HG03196 (cell line): Measurements from ENCODE around the gene TRPV6.

Source experiments
- ATAC-seq: cut with Tn5 transposase; IDR thresholded peaks from one replicate; pipeline ENCODE4 v1.9.1; 2021; ENCODE audit not compliant: unreplicated experiment

TRPV6 gene

DNA sequence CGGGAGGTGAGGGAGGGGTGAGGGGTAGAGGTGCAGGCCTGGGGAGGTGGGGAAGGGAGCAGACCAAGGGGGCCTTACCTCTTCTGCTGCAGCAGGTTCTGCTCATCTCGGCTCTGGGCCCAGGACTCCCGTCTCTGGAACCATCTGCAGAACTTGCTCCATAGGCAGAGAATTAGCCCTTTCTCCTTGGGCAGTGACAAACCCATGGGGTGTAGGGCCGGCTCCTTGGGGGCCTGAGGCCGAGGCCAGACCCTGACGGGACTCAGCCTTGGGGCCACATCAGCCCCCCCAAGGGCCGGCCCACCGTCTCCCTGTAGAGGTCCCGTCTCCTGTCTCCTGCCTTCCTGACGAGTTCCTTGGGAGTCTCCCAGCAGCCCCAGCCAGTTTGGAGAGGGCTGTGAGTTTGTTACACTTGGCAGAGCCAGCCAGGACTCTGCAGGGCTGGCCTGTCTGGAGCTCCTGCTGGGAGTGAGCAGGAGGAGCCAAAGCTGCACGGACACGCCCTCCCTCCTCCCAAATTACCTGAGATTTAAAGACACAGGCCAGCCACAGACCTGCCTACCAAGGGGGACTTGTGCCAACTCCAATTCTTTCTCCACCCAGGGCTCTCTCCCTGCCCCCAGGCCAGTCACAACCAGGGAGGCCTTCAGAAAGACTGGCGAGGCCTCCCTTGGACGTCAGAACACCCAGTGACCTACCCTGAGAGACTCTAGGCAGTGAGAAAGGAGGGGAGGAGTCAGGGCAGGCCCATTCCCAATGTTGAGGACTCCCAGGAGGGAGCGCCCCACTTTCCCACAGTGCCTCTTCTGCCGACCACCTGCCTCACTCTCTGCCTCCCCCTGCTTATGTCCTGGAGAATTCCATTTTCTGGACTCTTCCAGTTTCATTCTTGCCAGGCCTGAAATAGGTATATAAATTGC is at the start of gene TRPV6:
Gene TRPV6 (minus strand): TSS at position 435 of the 920 bp plus-strand sequence.
- ATAC-seq: no peak

DNA sequence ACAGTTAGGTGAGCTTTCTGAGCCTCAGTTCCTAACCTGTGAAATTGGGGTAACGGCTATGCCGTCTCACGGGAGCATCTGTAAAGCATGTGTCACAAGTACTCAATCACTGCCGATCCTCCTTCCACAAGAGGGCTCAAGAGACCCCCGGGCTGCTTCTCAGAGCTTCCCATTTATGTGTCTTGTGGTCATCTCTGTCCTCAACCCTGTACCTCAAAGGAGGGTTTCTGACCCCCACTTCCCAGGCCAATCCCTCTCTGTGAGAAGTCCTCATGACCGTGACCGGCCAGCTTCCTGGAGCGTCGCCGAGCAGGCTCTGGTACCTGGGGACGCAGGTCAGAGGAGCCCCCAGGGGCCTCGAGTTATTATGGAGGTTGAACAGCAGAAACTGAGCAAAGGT is 48.5 kb upstream of the TRPV6 start:
- no peak for ATAC-seq

DNA sequence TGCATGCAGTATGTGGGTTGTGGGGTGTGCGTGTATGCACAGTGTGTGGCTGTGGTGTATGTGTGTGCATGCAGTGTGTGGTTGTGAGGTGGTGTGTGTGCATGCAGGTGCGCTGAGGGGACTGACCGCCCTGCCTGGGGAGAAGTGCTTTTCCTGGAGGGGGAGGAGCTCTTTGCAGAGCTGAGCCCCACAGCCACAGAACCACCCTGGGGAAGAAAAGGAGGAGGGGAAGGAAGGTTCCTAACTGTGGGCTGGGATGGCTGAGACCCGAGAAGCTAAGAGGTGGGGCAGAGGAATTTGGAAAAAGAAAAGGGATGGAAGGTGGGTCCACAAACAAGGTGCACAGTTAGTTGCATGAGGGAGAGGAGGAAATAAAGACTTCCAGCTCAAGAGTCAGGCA is 48.1 kb upstream of the TRPV6 start, which contains the start of gene TRPV5:
Gene TRPV5 (minus strand): TSS at position 123 of the 400 bp plus-strand sequence. CDS start 287 bp downstream, outside the sequence.
- no peak for ATAC-seq

DNA sequence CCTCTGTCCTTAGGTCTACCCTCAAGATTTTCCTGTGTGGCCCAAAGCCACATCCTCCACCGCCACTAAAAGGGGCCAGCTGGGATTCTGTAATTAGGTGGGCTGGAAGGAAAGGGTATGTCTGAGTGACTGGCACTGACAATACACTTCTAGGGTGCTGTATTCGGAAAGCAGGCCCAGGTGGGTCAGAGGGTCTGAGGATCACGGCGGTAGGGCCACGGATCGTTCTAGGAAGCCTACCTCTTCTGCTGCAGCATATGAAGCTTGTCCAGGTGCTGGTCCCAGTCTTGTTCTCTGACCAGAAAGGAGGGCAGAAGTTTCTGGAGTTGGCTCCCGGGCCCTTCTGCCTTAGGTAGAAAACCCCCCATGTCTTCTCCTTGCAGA is 47.5 kb upstream of the TRPV6 start:
- ATAC-seq: no peak

DNA sequence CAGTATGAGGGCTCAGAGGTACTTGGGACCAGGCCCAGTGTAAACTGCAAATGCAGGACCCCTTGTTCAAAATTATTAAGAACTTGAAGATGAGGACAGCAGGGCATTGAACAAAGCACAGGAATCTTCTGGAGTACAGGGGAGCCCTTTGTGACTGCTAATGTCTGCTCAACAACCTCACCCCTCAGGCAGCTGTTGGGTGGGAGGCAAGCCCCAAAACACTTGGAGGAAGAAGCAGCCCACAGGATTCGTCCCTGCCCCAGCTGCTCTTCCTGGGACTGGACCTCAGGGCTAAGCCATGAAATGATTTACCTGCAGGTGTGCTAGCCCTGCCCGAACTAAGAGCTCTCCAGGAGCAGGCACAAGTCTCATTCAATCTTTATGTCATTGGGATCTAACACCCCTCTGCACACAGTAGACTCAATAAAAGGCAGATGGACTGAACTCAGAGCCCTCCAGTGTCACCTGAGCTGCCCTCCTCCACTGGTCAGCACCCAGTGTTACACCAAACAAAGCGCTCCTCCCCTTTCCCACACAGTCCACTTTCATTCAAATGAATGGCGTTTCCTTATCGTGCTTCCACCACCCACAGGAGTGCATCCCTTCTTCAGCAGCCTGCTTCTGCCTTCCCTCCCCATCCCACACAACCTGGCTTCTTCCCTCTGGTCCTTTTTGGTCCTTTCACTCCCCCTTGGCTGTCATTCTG is 47.0 kb upstream of the TRPV6 start:
- no peak for ATAC-seq

DNA sequence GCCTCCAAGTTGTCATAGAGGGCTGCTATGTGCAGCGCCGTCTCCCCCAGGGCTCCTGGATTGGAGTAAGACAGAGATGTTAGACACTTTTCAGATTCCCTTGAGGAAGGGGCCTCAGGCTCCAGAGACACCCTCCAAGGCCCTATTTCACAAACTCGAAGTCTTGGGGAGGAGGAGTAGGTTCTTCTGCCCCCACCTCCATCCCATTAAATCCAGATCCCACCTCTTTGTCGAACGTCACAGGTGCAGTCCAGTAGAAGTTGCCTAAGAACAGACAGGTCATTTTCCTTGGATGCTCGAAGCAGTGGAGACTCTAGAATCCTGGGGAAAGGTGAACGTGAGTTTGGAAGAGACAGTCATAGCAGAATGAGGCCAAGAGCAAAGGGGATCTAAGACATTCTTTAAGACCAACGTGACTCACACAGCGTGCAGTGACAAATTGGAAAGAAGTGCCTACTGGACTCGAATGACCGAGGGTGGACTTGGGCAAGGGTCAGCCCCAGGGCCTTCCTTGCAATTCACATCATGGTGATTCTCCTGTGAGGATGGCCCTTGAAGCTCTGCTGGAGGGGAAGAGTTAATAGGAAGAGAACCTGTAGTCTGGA is 44.7 kb upstream of the TRPV6 start:
- no peak for ATAC-seq

DNA sequence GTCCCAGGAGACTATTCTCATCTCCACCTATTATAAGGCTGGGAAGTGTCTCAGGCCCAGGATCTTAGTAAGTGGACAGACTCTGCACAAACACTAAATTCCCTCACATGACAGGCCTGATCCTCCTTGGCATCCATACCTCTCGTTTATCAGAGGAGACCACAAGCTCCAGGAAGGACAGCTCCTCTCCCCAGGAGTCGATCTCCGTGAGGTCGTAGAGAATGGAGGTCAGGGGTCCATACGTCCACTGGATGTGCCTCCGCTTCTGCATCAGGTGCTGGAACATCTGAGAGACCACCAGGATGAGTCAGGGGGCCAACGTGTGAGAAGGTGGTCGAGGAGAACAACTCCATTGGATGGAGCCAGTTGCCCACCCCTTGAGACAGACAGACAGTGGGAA is 42.4 kb upstream of the TRPV6 start:
- ATAC-seq: no peak

DNA sequence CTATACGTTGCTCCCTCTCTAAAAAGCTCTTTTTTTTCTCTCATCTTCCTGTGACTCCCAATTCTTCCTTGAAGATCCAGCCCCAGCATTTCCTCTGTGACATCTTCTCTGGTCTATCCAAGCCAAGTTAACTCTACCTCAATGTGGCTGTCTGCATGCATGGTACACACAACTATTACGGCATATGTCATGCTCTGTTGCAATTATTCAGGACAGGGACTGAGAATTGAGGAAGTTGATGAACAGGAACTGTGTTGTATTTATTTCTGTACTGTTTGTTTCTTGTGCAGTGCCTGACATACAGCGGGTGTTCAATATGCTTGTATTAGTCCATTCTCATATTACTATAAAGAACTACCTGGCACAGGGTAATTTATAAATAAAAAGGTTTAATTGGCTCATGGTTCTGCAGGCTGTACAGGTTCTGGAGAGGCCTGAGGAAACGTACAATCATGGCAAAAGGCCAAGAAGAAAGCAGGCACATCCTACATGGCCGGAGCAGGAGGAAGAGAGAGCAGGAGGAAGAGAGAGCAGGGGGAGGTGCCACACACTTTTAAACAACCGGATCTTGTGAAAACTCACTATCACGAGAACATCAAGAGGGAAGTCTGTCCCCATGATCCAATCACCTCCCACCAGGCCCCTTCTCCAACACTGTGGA is 41.7 kb upstream of the TRPV6 start:
- ATAC-seq: no peak

DNA sequence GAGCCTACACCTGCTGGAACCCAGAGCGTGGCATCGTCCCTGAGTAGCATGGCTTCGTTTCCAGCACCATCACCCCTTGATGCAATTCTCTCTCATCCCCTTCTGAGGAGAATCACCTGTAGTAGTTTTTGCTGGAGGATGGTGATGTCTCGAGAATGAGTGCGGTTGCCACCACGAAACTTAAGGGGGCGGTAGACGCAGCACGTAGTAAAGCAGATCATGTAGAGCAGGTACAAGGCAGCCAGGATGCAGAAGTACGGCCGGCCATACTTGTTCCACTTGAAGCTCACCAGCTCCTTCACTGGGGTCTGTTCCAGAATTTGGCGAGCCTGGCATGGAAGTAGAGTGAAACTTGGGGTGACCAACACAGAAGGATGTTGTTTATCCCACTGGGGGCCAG is 39.9 kb upstream of the TRPV6 start:
- no peak for ATAC-seq

DNA sequence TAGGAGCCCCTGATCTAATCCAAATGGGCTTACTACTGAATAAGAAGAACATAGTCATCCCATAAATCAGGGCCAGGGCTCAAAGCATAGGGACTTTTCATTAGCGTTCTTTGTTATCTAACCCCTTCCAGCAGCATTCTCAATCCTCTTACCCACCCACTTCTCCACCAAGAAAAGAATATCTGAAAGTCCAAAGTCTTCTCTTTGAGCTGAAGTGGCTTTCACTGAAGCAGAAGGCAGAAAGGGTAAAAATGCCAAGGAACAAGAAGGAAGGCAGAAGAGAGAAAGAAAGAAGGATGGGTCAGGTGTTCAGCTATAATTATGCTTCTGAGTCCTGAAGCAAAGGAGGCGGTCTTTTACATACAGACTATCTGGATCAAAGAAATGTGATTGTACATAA is 37.8 kb upstream of the TRPV6 start:
- ATAC-seq: no peak

DNA sequence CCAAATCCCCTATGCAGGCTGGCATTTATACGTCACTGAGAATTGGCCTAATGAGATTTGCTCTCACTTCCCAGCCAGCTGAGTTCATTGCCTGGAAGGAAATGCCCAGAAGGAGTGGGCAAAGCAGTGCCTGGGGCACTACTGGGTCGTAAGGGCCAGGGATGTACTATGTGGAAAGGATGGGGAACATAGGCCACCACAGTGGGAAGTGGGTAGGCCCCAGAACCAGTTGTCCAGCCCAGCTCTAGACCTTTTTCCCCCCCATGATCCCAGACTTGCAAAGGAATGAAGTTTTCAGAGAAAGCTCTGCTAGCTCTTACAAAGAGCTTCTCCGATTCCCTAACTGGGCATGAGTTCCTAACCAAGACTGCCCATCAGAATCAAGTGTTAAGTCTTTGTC is 34.1 kb upstream of the TRPV6 start:
- no peak for ATAC-seq

DNA sequence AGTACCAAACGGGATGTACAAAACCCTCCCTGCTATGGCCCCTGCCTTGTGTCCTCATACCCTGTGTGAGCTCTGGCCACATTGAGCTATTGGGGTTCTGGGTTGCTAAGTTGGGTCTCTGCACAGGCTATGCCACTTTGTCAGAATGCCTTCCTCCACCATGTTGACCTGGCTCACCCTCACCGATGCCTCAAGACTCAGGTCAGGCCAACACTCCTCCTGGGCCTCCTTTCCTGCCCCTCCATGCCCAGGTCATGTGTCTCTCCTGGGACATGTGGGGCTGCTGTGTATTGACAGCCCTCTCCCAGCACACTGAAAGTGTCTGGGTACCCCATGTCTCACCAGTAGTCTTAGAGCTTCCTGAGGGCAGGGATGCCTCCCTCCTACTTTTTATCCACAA is 33.4 kb upstream of the TRPV6 start:
- ATAC-seq: no peak

DNA sequence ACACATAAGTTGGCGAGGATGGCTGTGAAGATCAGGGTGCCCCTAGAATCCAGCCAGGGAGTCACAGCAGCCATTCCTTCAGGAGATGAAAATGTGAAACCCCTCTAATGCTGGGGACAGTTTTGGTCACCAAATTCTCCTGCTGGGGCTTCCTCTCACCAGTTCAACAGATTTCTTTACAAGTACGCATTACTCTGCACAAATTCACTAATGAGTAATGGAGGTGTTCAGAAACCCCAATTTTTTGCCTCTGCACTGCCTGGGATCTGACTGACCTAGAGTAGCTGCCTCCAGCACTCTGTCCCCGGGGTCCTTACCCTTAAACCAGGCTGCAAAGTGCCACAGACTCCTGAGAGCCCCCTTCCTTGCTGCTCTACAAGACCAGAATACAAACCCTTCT is 31.9 kb upstream of the TRPV6 start:
- no peak for ATAC-seq

DNA sequence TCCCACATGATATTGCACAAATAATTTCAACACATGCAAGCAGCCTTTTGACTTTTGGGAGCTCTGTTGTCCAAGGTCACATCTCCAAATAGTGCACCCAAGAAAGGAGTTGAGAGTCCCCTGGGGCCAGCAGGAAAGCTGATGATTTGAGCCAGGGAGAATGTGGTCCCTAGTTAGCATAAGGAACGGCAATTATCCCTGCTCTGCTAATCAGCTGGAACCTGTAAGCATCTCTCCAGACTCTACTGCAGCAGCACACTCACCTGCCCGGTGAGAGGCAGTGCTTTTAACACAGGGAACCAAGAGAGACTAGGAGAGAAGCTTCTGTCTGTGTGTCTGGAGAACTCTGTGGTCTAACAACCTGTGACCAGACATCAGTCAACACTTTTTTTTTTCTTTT is 31.0 kb upstream of the TRPV6 start:
- no peak for ATAC-seq

DNA sequence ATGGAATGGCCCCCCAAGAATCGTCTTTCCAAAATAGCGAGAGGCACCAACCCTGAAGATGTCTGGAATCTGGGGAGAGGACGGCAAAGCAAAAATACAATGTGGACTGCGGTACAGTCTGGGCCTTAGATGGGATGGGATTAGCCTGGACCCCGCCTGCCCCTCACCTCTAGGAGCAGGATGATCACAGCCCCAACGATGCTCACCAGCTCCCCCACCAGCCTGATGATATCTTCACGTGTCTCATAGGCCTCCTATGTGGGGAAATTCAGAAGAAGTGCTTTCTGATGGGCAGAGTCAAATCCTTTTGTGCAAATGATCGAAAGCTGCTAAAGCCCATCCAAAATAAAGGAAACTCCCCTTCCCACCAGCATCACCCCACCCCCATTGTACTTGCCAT is 29.8 kb upstream of the TRPV6 start:
- no peak for ATAC-seq

DNA sequence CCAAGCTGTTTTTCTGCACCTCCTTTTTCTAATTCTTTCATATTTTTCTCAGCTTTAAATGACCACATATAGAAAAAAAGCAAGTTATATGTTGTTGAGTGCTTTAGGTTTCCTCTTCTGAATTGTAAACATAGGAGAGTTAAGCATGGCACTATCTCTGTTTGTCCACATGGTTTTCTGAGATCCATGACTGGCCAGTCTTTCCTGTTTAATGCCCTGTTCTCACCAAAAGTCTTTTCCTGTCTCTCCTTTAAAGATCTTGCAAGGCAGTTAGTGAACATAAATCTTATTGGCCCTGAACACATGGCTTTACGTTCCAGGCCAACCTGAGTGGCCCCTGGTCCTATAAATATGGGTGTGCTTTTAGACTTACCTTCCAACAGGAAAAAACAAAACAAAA is 28.6 kb upstream of the TRPV6 start:
- ATAC-seq: no peak

DNA sequence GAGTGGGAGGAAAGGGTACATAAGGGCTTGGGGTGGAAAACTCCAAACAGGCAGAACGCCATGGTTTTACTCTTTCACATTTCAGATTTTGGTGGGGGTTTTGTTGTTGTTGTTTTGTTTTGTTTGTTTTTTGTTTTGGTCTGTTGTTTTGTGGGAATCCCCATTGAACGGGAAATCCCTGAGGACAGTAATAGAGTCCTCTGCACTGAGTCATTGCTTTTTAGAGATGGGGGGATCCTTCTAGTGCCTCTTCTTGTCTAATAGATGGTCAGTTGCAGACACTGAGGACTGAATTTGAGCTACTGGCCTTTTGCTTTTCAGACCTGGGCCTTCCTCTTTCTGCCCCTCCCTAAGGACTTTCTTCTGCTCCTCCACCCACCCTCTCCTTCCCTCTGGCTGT is 28.0 kb upstream of the TRPV6 start:
- no peak for ATAC-seq

DNA sequence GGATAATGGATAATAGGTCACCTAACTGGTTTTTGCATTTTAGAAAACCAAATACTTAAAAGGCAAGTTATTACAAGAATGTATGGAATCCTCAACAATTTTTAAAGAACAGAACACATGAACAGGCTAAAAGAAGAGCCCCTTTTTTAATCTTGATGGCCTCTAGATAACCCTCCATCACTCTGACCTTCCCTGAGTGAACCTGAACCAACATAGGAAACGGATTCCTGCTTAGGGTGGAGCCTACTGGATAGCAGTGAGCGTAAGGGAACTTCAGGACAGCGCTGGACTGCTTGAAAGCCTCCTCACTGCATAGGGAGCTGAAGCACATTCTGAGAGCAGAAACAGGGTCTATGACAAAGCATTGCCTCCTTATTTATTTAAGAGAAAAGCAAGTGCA is 27.5 kb upstream of the TRPV6 start:
- ATAC-seq: no peak

DNA sequence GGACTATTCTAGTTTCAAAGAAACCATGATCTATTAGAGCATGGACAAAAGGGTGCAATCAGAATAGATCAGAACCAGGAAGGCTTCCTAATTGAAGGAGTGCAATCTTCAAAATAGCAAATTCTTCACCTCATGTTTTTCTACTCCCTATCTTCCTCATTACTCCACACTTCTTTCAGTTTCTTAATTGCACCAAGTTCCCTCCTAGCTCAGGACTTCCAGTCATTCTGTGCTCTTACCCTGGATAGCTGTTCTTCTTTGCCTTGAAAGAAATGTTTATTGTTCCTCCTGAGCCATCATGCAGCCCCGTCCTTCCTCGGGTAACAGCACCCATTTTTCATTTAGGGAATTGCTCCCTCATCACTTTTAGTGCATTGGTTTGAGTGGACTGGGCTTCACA is 24.9 kb upstream of the TRPV6 start:
- no peak for ATAC-seq

DNA sequence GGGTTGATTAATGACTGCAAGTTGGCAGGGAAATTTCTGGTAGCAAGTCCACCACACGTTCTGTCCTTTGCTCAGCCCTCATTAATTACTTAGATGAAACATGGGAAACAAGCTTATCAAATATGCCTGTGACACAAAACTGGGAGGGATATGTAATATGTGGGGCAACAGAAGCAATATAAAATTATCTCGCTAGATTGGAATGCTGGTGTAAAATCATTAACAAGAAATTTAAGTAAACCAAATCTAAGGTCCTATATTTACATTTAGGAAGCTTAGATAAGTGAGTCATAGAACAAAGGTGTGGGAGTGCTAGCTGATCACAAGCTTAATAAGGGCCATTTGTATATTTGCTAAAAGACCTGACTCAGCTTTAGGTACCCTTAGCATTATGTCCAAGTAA is 24.5 kb upstream of the TRPV6 start:
- ATAC-seq: no peak
